ENCODE measurements around the gene SCOC. TPM values are rescaled to one million over a fixed set of nuclear protein-coding genes. Genes with fewer than 3 reads are reported as not detected.
A peak's percentile ranks its signal among the peaks of the same experiment; 100 is the strongest.

Gene SCOC
- total and polyA plus RNA-seq, 2 donors from 2014 or later = 74.1 to 99.4 TPM

DNA sequence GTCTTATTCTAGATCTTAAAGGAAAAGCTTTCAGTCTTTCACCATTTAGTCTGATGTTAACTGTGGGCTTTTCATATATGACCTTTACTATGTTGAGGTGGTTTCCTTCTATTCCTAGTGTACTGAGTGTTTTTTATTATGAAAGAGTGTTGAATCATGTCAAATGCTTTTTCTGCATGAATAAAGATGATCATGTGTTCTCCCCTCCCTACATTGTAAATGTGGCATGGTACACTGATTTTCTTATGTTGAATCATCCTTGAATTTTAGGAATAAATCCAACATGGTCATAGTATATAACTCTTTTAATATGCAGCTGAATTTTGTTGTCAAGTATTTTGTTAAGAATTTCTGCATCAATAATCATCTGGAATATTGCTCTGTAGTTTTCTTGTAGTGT lies 49.7 kb downstream of the SCOC start:
- Histone ChIP-seq H3K4me1 (ENCODE audit: control insufficient read depth in 2 of 3, insufficient read depth in 2 of 3, low read depth in 1 of 3, low read length in 3 of 3) (peaks cover 0 to 2% (median 0%) of the 10 kb centered on the region in 3 donors), H3K9ac (ENCODE audit: low read length in 3 of 3) (no peak overlapping the region), H3K27me3 (ENCODE audit: control insufficient read depth, insufficient read depth, low read length) (peaks cover 2% of the 10 kb centered on the region), H3K27ac (ENCODE audit: low read depth in 2 of 2, low read length in 2 of 2) (no peak overlapping the region), H3K36me3 (ENCODE audit: control insufficient read depth in 2 of 3, insufficient read depth in 3 of 3, low read length in 3 of 3) (no peaks in the 10 kb centered on the region), H3K4me3 (ENCODE audit: low read length in 3 of 3) (no peak overlapping the region), H3K9me3 (ENCODE audit: control insufficient read depth in 2 of 3, insufficient read depth in 1 of 3, low read length in 3 of 3) (no peaks in the 10 kb centered on the region)
- intact Hi-C loops (cut with DNase I) = no loop called here
- TF ChIP-seq, protein P1, sequence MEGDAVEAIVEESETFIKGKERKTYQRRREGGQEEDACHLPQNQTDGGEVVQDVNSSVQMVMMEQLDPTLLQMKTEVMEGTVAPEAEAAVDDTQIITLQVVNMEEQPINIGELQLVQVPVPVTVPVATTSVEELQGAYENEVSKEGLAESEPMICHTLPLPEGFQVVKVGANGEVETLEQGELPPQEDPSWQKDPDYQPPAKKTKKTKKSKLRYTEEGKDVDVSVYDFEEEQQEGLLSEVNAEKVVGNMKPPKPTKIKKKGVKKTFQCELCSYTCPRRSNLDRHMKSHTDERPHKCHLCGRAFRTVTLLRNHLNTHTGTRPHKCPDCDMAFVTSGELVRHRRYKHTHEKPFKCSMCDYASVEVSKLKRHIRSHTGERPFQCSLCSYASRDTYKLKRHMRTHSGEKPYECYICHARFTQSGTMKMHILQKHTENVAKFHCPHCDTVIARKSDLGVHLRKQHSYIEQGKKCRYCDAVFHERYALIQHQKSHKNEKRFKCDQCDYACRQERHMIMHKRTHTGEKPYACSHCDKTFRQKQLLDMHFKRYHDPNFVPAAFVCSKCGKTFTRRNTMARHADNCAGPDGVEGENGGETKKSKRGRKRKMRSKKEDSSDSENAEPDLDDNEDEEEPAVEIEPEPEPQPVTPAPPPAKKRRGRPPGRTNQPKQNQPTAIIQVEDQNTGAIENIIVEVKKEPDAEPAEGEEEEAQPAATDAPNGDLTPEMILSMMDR (IDR thresholded peaks at IDR 0.05; ENCODE audit: borderline replicate concordance, extremely low read depth, insufficient read depth) = no peak
- no peak for FAIRE-seq
- DNase-seq = no peak

DNA sequence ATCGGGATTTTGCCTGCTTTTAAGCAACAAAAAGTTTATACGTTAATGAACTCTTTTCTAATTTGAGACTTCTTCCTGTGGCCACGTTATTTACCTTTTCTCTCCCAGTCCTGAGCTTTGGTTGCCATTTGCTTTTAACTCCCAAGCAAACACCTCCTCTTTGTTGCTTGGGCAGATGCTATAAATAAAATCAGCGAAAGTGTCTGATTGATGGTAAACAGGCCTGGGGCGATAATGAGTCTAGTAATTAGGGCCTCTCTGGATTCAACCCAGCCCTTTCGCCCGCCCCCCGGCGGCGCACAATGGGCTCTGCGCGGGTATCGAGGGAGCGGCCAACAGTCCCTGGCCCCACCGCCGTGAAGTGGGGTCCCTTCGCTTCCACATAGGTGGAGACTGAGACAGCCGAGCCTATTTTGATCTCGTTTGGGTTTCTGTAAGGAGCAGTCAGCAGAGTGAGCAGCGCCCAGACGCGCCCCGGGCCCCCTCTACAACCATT lies 53.2 kb downstream of the SCOC start:
- Histone ChIP-seq H3K4me1 (ENCODE audit: control insufficient read depth in 2 of 3, insufficient read depth in 2 of 3, low read depth in 1 of 3, low read length in 3 of 3) (peaks cover 0 to 2% (median 0%) of the 10 kb centered on the region in 3 donors), H3K36me3 (ENCODE audit: control insufficient read depth in 2 of 3, insufficient read depth in 3 of 3, low read length in 3 of 3) (no peaks in the 10 kb centered on the region), H3K9me3 (ENCODE audit: control insufficient read depth in 2 of 3, insufficient read depth in 1 of 3, low read length in 3 of 3) (no peaks in the 10 kb centered on the region), H3K4me3 (ENCODE audit: low read length in 3 of 3) (peak overlapping the region; percentile 57 to 74 (median 68)), H3K9ac (ENCODE audit: low read length in 3 of 3) (no peak overlapping the region), H3K27me3 (ENCODE audit: control insufficient read depth, insufficient read depth, low read length) (peaks cover 2% of the 10 kb centered on the region), H3K27ac (ENCODE audit: low read depth in 2 of 2, low read length in 2 of 2) (no peak overlapping the region)
- TF ChIP-seq, protein P1 (IDR thresholded peaks at IDR 0.05; ENCODE audit: borderline replicate concordance, extremely low read depth, insufficient read depth) = no peak
- DNase-seq (peak in 4 of 5 donors; percentile 54 to 65 (median 56)), FAIRE-seq (no peak)
- intact Hi-C loops (cut with DNase I) = no loop called here

DNA sequence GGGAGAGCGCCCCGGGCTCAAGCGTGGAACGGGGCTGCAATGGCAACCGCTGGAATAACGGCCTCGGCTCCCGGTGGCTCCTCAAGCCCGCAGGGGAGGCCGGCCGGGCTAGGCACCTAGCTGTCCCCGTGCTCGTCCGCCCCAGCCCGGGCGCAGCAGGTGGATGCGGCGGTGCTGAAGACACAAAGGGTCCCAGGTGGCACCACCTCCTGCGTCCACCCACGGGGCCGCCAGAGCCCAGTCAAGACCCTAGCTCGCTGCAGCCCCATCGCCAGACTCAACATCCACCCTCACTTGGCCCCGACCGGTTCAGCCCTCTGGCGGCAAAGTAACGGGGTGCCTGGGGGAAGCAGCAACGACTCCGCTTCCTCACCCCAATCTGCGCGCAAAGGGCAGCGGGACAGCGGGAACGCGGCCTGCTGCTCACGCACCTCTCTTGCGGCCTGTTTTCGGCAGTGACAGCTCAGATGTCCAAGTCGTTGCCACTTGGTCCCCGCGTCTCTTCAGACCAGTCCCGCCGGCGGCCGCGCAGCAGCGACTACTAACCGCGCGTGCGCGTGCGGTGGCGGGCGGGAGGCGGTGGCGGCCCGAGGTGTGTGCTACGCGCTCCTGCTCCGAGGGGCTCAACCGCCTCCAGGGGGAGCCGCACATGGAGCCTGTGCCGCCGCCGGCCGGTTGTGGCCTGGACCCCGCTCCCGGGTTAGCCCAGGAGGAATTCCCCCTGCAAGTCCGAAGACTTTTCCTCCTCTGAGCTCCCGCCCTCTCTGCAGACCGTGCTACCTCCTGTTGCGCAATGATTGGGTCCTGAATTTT lies 53.9 kb downstream of the SCOC start, which contains the start of gene CLGN:
Gene CLGN, minus strand, starts transcription at position 543 of the 813 bp plus-strand sequence. CDS start 14,570 bp downstream, outside the sequence.
- Histone ChIP-seq H3K4me1 (ENCODE audit: control insufficient read depth in 2 of 3, insufficient read depth in 2 of 3, low read depth in 1 of 3, low read length in 3 of 3) (peaks cover 0 to 2% (median 0%) of the 10 kb centered on the region in 3 donors), H3K27me3 (ENCODE audit: control insufficient read depth, insufficient read depth, low read length) (peaks cover 2% of the 10 kb centered on the region), H3K27ac (ENCODE audit: low read depth in 2 of 2, low read length in 2 of 2) (no peak within 1 kb of the TSS), H3K36me3 (ENCODE audit: control insufficient read depth in 2 of 3, insufficient read depth in 3 of 3, low read length in 3 of 3) (no peaks in the 10 kb centered on the region), H3K9me3 (ENCODE audit: control insufficient read depth in 2 of 3, insufficient read depth in 1 of 3, low read length in 3 of 3) (no peaks in the 10 kb centered on the region), H3K9ac (ENCODE audit: low read length in 3 of 3) (peak within 1 kb of the TSS in 1 of 3 donors; percentile 56), H3K4me3 (ENCODE audit: low read length in 3 of 3) (peak within 1 kb of the TSS; percentile 57 to 74 (median 68))
- FAIRE-seq (no peak), DNase-seq (peak; percentile 80 to 95 (median 93))
- intact Hi-C loops (cut with DNase I) = no loop called here
- TF ChIP-seq, protein P1 (IDR thresholded peaks at IDR 0.05; ENCODE audit: borderline replicate concordance, extremely low read depth, insufficient read depth) = peak; percentile 15

Measured in kidney (tissue), 14 donors.